Lower leg skin (tissue), 4 donors: ENCODE data around the gene STAT2. TPM values are rescaled to one million over a fixed set of nuclear protein-coding genes. Genes with fewer than 3 reads are reported as not detected.
"Not testable (repeated sequence)": the region's sequence is repeated elsewhere in the genome, so short reads cannot be mapped to it uniquely, and the experiment has no call there.

ENCODE experiments used
- DNase-seq, 2 donors: peaks; one replicate each; pipeline ENCODE4 v3.0.0-alpha.2; 2019; ENCODE audit warnings: low spot score in 2 of 2
- H3K4me3 ChIP-seq: fragments of 200-600 bp; sonication (generic); 2 replicates; pipeline ENCODE4 v1.5.1; 2017; ENCODE audit warnings: mild to moderate bottlenecking, low read depth; ENCODE audit not compliant: poor library complexity, severe bottlenecking
- POLR2A ChIP-seq, 2 donors: fragments of 450-650 bp; IDR thresholded peaks; one replicate each; pipeline ENCODE4 v1.6.1; 2016 to 2017; ENCODE audit warnings: antibody characterized with exemption in 2 of 2, mild to moderate bottlenecking in 1 of 2, moderate library complexity in 1 of 2
- WGBS, 2 donors: methylation state at CpG; one replicate each; pipeline ENCODE4 v1.1.5; 2018; 5-methylcytosine and 5-hydroxymethylcytosine counted together
- intact Hi-C: fragments of 100-400 bp; cut with DNase I; formaldehyde crosslinking; loops from one replicate; pipeline ENCODE4 v1.15.0; 2023; ENCODE audit warnings: low total_unique reads
- total RNA-seq, 4 donors: library from RNA; depleted of rRNA; stranded (reverse); fragments of >200 nt; gene quantifications; one replicate each; pipeline ENCODE4 v1.1.0, GENCODE V29; 2016
- TF ChIP-seq, protein P1 (sequence below), 3 donors: fragments of 450-650 bp; IDR thresholded peaks; one replicate each; pipeline ENCODE4 v1.5.1; 2016; ENCODE audit warnings: antibody characterized with exemption in 3 of 3, mild to moderate bottlenecking in 3 of 3, moderate library complexity in 2 of 3

Gene STAT2
- total RNA-seq, 4 donors from 2014 or later: 60.8 to 98.4 (median 92.5) TPM

DNA sequence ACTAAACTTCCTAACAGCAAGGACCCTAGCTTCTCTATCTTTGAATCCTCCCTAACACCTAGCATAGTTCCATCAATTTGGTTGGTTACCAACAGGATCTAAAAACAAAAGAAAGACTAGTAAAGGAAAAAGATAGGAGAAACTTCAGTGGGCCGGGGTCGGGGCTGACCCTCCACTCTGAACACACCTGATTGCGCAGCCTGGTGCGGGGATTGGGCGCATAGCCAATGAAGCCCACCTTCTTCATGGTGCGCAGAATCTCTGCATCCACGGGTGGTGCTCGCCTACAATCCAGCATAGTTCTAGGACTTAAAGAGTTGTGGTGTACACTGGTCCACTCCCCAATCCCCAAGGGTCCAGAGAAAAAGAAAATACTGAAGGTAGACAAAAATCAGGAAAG lies 33.8 kb downstream of the STAT2 start:
- DNase-seq: no peak
- intact Hi-C loops: no loop called here
- 95 to 97% methylated on average over 8 of the region's 8 CpGs for WGBS, 2 donors
- TF ChIP-seq, protein P1, sequence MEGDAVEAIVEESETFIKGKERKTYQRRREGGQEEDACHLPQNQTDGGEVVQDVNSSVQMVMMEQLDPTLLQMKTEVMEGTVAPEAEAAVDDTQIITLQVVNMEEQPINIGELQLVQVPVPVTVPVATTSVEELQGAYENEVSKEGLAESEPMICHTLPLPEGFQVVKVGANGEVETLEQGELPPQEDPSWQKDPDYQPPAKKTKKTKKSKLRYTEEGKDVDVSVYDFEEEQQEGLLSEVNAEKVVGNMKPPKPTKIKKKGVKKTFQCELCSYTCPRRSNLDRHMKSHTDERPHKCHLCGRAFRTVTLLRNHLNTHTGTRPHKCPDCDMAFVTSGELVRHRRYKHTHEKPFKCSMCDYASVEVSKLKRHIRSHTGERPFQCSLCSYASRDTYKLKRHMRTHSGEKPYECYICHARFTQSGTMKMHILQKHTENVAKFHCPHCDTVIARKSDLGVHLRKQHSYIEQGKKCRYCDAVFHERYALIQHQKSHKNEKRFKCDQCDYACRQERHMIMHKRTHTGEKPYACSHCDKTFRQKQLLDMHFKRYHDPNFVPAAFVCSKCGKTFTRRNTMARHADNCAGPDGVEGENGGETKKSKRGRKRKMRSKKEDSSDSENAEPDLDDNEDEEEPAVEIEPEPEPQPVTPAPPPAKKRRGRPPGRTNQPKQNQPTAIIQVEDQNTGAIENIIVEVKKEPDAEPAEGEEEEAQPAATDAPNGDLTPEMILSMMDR (IDR thresholded peaks at IDR 0.05): no peak
- no peak for TF ChIP-seq POLR2A (IDR thresholded peaks at IDR 0.05)
- no peak overlapping the region for H3K4me3 ChIP-seq

DNA sequence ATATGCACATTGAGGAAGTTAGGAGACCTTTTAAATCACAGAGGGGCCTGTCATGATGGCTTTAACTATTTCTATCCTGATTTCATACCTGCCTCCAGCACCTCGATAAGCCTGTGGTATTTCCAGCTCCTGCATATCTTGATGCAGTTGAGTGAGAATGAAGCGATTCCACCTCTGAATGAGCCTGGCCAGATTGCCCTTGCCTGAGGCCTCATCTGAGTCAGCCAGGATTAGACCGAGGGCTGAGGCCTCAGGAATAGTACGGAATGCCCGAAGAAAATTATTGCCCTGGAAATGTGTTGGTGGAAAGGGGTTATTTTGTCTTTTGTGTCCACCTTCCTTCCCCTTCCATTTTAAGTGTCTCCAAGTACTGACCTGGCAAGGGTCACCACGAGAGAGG lies 35.7 kb downstream of the STAT2 start:
- WGBS, 2 donors: 91% methylated on average over 6 of the region's 6 CpGs
- H3K4me3 ChIP-seq: no peak overlapping the region
- intact Hi-C loops: no loop called here
- DNase-seq: no peak
- TF ChIP-seq POLR2A (IDR thresholded peaks at IDR 0.05): no peak
- TF ChIP-seq, protein P1 (IDR thresholded peaks at IDR 0.05): no peak

DNA sequence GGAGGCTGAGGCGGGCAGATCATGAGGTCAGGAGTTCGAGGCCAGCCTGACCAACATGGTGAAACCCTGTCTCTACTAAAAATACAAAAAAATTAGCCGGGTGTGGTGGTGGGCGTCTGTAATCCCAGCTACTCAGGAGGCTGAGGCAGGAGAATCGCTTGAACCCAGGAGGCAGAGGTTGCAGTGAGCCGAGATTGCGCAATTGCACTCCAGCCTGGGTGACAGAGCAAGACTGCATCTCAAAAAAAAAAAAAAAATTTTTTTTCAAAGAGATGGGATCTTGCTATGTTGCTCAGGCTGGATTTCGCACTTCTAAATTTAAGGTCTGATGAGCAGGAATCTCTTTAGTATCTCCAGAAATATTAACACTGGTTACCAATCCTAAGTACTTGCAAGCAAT lies 38.3 kb downstream of the STAT2 start:
- 93 to 95% methylated on average over 8 of the region's 8 CpGs for WGBS, 2 donors
- DNase-seq, intact Hi-C loops, H3K4me3 ChIP-seq: not testable (repeated sequence)

DNA sequence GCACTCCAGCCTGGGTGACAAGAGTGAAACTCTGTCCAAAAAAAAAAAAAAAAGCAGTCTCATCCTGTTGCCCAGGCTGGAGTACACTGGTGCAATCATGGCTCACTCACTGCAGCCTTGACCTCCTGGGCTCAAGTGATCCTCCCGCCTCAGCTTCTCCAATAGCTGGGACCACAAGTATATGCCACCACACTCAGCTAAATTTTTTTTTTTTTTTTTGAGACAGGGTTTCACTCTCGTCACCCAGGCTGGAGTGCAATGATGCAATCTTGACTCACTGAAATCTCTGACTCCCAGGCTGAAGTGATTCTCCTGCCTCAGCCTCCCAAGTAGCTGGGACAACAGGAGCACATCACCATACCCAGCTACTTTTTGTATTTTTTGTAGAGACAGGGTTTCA lies 38.9 kb downstream of the STAT2 start:
- no peak for DNase-seq
- TF ChIP-seq POLR2A (IDR thresholded peaks at IDR 0.05): no peak
- TF ChIP-seq, protein P1 (IDR thresholded peaks at IDR 0.05): no peak
- 86 to 90% methylated on average over 2 of the region's 2 CpGs for WGBS, 2 donors
- H3K4me3 ChIP-seq: no peak overlapping the region
- intact Hi-C loops: no loop called here

DNA sequence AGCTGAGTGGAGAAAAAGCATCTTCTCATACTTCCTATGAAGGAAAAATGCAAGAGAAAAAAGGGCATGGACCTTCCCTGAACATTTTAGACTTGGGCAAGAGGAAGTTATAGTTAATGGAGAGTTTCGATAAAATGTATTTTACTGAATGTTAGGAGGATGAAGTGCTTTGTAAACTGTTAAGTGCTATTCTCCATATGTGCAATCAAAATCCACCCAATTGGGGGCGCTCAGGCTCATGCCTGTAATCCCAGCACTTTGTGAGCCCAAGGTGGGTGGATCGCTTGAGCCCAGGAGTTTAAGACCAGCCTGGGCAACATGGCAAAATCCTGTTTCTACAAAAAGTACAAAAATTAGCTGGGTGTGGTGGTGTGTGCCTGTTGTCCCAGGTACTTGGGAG lies 42.2 kb downstream of the STAT2 start:
- intact Hi-C loops: no loop called here
- WGBS, 2 donors: 97% methylated on average over 3 of the region's 3 CpGs

DNA sequence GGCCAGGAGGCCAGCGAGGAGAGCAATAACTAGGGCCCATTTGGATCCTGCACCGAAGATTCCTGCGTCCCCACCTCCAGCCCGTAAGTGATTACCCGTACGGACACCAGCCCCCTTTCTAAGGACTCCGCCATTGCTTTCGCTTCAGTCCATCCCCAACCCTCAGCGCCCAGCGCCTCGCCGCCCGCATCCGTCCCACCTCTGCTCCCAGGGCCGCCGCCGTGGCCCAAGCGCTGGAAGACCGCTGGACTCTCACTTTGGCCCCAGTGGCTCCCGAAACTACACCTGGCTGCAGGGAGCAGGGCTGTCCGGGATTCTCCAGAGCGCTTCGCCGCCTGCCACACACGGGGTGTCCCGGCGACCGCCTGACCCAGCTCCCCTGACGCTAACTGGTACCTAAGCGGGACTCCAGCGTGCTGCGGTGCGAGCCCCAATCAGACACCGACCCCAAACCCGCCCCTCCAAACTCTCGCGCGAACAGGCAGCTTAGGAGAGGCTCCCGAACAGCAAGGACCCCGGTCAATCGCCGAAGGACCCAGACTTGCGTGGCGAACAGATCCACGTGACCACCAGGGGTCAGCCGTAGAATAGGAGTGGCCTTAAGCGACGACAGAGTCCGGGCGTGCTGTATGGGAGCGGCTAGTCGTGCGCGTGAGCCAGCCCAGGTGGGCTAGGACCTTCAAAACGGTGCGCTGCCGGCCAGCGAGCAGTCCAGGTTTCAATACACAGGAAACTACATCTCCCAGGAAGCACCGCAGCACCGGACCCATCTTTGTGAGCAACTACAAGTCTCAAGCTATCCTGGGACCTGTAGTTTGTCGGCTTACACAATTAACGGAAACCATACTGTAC lies 44.1 kb downstream of the STAT2 start, which contains the start of gene CNPY2:
TSS of gene CNPY2 (minus strand) at position 367 of the 852 bp plus-strand sequence. CDS start 771 bp downstream, outside the sequence.
- H3K4me3 ChIP-seq: peak within 1 kb of the TSS; percentile 78
- DNase-seq: peak; percentile 94 to 99
- intact Hi-C loops: no loop called here
- 0 to 1% methylated on average over 40 to 46 of the region's 62 CpGs for WGBS, 2 donors
- TF ChIP-seq, protein P1 (IDR thresholded peaks at IDR 0.05): no peak
- TF ChIP-seq POLR2A (IDR thresholded peaks at IDR 0.05): no peak

More for the DNA sequence above, 42.2 kb downstream of the STAT2 start:
- no peak overlapping the region for H3K4me3 ChIP-seq
- TF ChIP-seq, protein P1 (IDR thresholded peaks at IDR 0.05): no peak
- no peak for TF ChIP-seq POLR2A (IDR thresholded peaks at IDR 0.05)
- DNase-seq: no peak
